Measurements from ENCODE around the gene WWOX.

Gene WWOX

GRCh38 chr16:78697426-78697825, 598.0 kb downstream of the WWOX start:
- no peak overlapping the region for H3K4me3 ChIP-seq (ENCODE audit: low read depth in 1 of 2, low read length in 1 of 2)
- H3K9me3 ChIP-seq, result no peaks in the 10 kb centered on the region
- no peaks in the 10 kb centered on the region for H3K27me3 ChIP-seq
- H3K36me3 ChIP-seq, result no peaks in the 10 kb centered on the region
- H3K4me1 ChIP-seq (ENCODE audit: control insufficient read depth in 1 of 2, insufficient read depth in 1 of 2, low read depth in 1 of 2, low read length in 1 of 2), result no peaks in the 10 kb centered on the region
- H3K27ac ChIP-seq, result no peak overlapping the region
- TF ChIP-seq CTCF (IDR thresholded peaks at IDR 0.05), result no peak

GRCh38 chr16:78703936-78704335, 604.5 kb downstream of the WWOX start:
- H3K27me3 ChIP-seq, result no peaks in the 10 kb centered on the region
- no peak overlapping the region for H3K27ac ChIP-seq
- no peak for TF ChIP-seq CTCF (IDR thresholded peaks at IDR 0.05)
- H3K4me3 ChIP-seq (ENCODE audit: low read depth in 1 of 2, low read length in 1 of 2), result no peak overlapping the region
- no peaks in the 10 kb centered on the region for H3K4me1 ChIP-seq (ENCODE audit: control insufficient read depth in 1 of 2, insufficient read depth in 1 of 2, low read depth in 1 of 2, low read length in 1 of 2)
- no peaks in the 10 kb centered on the region for H3K36me3 ChIP-seq
- H3K9me3 ChIP-seq, result no peaks in the 10 kb centered on the region

- Histone ChIP-seq H3K4me1 (ENCODE audit: control insufficient read depth in 1 of 2, insufficient read depth in 1 of 2, low read depth in 1 of 2, low read length in 1 of 2) (no peaks in the 10 kb centered on the region), H3K27ac (no peak overlapping the region), H3K4me3 (ENCODE audit: low read depth in 1 of 2, low read length in 1 of 2) (no peak overlapping the region), H3K27me3 (no peaks in the 10 kb centered on the region), H3K9me3 (no peaks in the 10 kb centered on the region), H3K36me3 (no peaks in the 10 kb centered on the region)
- TF ChIP-seq CTCF (IDR thresholded peaks at IDR 0.05), result no peak
Measured at GRCh38 chr16:78704416-78704815, 605.0 kb downstream of the WWOX start.

GRCh38 chr16:78705694-78706093, 606.2 kb downstream of the WWOX start:
- Histone ChIP-seq H3K27ac (no peak overlapping the region), H3K9me3 (no peaks in the 10 kb centered on the region), H3K4me1 (ENCODE audit: control insufficient read depth in 1 of 2, insufficient read depth in 1 of 2, low read depth in 1 of 2, low read length in 1 of 2) (no peaks in the 10 kb centered on the region), H3K36me3 (no peaks in the 10 kb centered on the region), H3K4me3 (ENCODE audit: low read depth in 1 of 2, low read length in 1 of 2) (no peak overlapping the region), H3K27me3 (no peaks in the 10 kb centered on the region)
- no peak for TF ChIP-seq CTCF (IDR thresholded peaks at IDR 0.05)

GRCh38 chr16:78706637-78707036, 607.2 kb downstream of the WWOX start:
- Histone ChIP-seq H3K36me3 (no peaks in the 10 kb centered on the region), H3K27ac (no peak overlapping the region), H3K4me3 (ENCODE audit: low read depth in 1 of 2, low read length in 1 of 2) (no peak overlapping the region), H3K27me3 (no peaks in the 10 kb centered on the region), H3K4me1 (ENCODE audit: control insufficient read depth in 1 of 2, insufficient read depth in 1 of 2, low read depth in 1 of 2, low read length in 1 of 2) (no peaks in the 10 kb centered on the region), H3K9me3 (no peaks in the 10 kb centered on the region)
- no peak for TF ChIP-seq CTCF (IDR thresholded peaks at IDR 0.05)
